ENCODE data around the gene TBX18.

TBX18 gene

GRCh38 chr6:84772428-84773132 is 8.2 kb upstream of the TBX18 start:
- DNase-seq = no peak

GRCh38 chr6:84771756-84772356 is 7.5 kb upstream of the TBX18 start:
- DNase-seq = no peak

GRCh38 chr6:84771125-84771755 is 6.8 kb upstream of the TBX18 start:
- no peak for DNase-seq

GRCh38 chr6:84770521-84770920 is 6.1 kb upstream of the TBX18 start:
- no peak for DNase-seq

GRCh38 chr6:84769306-84769705 is 4.9 kb upstream of the TBX18 start:
- DNase-seq = no peak

GRCh38 chr6:84768442-84769174 is 4.2 kb upstream of the TBX18 start:
- no peak for DNase-seq

- DNase-seq = no peak
Observed at GRCh38 chr6:84767526-84768201, 3.3 kb upstream of the TBX18 start.

- no peak for DNase-seq
Observed at GRCh38 chr6:84766799-84767525, 2.6 kb upstream of the TBX18 start.

GRCh38 chr6:84766118-84766798 is 1.9 kb upstream of the TBX18 start:
- DNase-seq = no peak

GRCh38 chr6:84763886-84764331 is 489 bp downstream of the TBX18 start:
- DNase-seq = no peak

GRCh38 chr6:84763003-84763885 is 1.2 kb downstream of the TBX18 start:
- DNase-seq = no peak

GRCh38 chr6:84762220-84763002 is 2.0 kb downstream of the TBX18 start:
- DNase-seq = no peak

- no peak for DNase-seq
Observed at GRCh38 chr6:84758486-84758885, 5.9 kb downstream of the TBX18 start.

GRCh38 chr6:84756877-84757276 is 7.5 kb downstream of the TBX18 start:
- no peak for DNase-seq

GRCh38 chr6:84756466-84756865 is 7.9 kb downstream of the TBX18 start:
- no peak for DNase-seq

GRCh38 chr6:84753173-84753572 is 11.2 kb downstream of the TBX18 start:
- DNase-seq = no peak

GRCh38 chr6:84752118-84752850 is 12.1 kb downstream of the TBX18 start:
- DNase-seq = no peak

- DNase-seq = no peak
Observed at GRCh38 chr6:84749181-84749580, 15.2 kb downstream of the TBX18 start.

- DNase-seq = no peak
Observed at GRCh38 chr6:84748376-84748775, 16.0 kb downstream of the TBX18 start.

All from midbrain (tissue), 1 donor.